Esophagus muscularis mucosa (tissue), 4 donors: ENCODE measurements around the gene EEIG1. TPM values are rescaled to one million over a fixed set of nuclear protein-coding genes. Genes with fewer than 3 reads are reported as not detected.

Experiments used
- DNase-seq: peaks from one replicate; pipeline ENCODE4 v3.0.0-alpha.2; 2017; ENCODE audit errors: extremely low spot score
- H3K27ac ChIP-seq, 4 donors: fragments of 200-600 bp; sonication (generic); replicated peaks in 1 of 4; 1 replicate in 3 of 4; 2 replicates in 1 of 4; pipeline ENCODE4 v1.5.1; 2016 to 2019; ENCODE audit warnings: mild to moderate bottlenecking in 1 of 4
- H3K27me3 ChIP-seq, 4 donors: fragments of 200-600 bp; sonication (generic); one replicate each; pipeline versions ENCODE4 v1.5.1 to v1.6.0; 2016 to 2019
- H3K36me3 ChIP-seq, 4 donors: fragments of 200-600 bp; sonication (generic); one replicate each; pipeline ENCODE4 v1.5.1; 2016 to 2019
- H3K4me1 ChIP-seq, 4 donors: fragments of 200-600 bp; sonication (generic); one replicate each; pipeline ENCODE4 v1.5.1; 2016 to 2019
- H3K4me3 ChIP-seq, 4 donors: fragments of 200-600 bp; sonication (generic); 1 replicate in 2 of 4; 2 replicates in 2 of 4; pipeline ENCODE4 v1.5.1; 2016 to 2019; ENCODE audit warnings: mild to moderate bottlenecking in 4 of 4, moderate library complexity in 1 of 4
- H3K9me3 ChIP-seq, 4 donors: fragments of 200-600 bp; sonication (generic); 1 replicate in 3 of 4; 2 replicates in 1 of 4; pipeline ENCODE4 v1.5.1; 2016 to 2019
- EP300 ChIP-seq: sonication (generic); formaldehyde crosslinking; IDR thresholded peaks from one replicate; pipeline ENCODE4 v1.6.1; 2017; ENCODE audit warnings: antibody characterized with exemption
- POLR2A ChIP-seq: fragments of 450-650 bp; IDR thresholded peaks from one replicate; pipeline ENCODE4 v1.6.1; 2017; ENCODE audit warnings: antibody characterized with exemption, moderate library complexity, mild to moderate bottlenecking, low read depth
- POLR2AphosphoS5 ChIP-seq, 2 donors: sonication (generic); formaldehyde crosslinking; IDR thresholded peaks; one replicate each; pipeline ENCODE4 v1.6.1; 2017; ENCODE audit warnings: antibody characterized with exemption in 2 of 2
- WGBS: methylation state at CpG from one replicate; pipeline ENCODE4 v1.1.5; 2018; 5-methylcytosine and 5-hydroxymethylcytosine counted together
- intact Hi-C: fragments of 100-400 bp; cut with DNase I; formaldehyde crosslinking; loops from one replicate; pipeline ENCODE4 v1.15.1; 2023
- total RNA-seq, 4 donors: library from RNA; depleted of rRNA; stranded (reverse); fragments of >200 nt; gene quantifications; one replicate each; pipeline versions ENCODE4 v1.1.0 to v1.2.1, GENCODE V29; 2016
- TF ChIP-seq, protein P1 (sequence below), 3 experiments: fragments of 200-600 bp in 2 of 3; fragments of 450-650 bp in 1 of 3; sonication (generic) in 2 of 3; IDR thresholded peaks; one replicate each; pipeline ENCODE4 v1.5.1; 2017 to 2019; ENCODE audit warnings: antibody characterized with exemption in 3 of 3, mild to moderate bottlenecking in 2 of 3, moderate library complexity in 1 of 3

Gene EEIG1
- total RNA-seq, 4 donors from 2014 or later = 12.4 to 29.5 (median 20.0) TPM

DNA sequence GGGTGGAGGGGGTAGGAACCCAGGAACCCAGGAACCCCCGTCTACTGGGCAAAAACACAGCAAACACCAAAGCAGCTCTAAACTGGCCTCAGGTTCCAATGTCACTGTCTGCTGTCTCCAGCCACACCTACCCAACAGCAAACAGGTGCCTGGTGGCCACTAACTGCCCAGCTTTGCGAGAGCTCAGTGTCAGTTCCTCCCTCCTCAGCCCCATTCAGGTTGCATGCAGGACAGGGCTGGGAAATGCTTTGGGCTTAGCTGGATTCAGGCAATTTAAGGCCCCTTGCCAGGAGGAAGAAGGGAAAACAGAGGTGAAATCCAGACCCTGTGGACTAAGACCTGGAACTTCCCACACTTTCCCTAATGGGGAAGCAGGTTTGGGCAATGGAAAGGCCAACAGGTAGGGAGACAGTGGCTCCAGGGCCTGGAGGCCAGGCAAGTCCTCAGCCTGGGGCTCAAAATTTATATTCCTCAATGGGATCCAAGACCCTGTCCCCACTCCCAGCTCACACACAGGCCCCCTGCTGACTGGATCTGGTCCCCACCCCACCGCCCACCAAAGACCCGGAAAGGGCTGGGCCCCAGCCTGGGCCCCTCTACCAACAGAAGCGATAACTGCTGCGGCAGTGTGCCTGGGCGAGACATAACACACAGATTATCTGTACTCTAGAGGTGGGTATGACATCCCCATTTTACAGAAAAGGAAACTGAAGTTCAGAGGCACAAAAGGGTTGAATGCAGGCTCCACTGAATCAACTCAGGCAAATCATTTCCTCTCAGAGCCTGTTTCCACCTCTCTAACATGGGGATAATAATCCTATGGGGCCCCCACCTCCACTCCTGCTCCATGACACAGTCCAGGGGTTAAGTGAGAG, 3.5 kb downstream of the EEIG1 start:
- WGBS = 70% methylated on average over 7 of the region's 7 CpGs
- intact Hi-C loops = loop anchor here (10.0 kb wide), 1 partner anchor 118 kb away; no protein-coding TSS in a partner anchor

DNA sequence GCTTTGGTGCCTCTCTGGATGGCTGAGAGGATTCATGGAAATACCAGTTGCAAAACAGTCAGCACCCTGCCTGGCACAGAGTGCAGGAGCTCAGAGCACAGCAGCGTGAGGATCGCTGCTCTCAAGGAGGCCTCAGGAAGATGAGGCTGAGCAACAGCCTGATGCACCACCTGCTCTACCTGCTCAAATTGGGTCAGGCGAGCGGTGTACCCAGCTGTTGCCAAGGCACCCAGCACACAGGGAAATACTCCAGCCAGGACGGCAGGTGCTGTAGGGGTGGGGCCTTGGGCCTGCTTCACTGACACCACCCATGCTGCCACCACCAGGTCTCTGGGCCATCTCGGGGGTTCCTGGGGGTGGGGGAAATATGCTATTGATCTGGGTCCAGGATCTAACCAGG, 4.3 kb downstream of the EEIG1 start:
- peak overlapping the region; percentile 91 to 97 (median 96) for H3K27ac ChIP-seq
- intact Hi-C loops = loop anchor here (10.0 kb wide), 1 partner anchor 118 kb away; no protein-coding TSS in a partner anchor
- peak overlapping the region in 3 of 4 donors; percentile 81 to 97 (median 81) for H3K4me3 ChIP-seq

More for the DNA sequence above, 3.5 kb downstream of the EEIG1 start:
- no peaks in the 10 kb centered on the region for H3K9me3 ChIP-seq
- H3K27ac ChIP-seq = peak overlapping the region; percentile 91 to 97 (median 96)
- H3K36me3 ChIP-seq = no peaks in the 10 kb centered on the region
- H3K27me3 ChIP-seq = no peaks in the 10 kb centered on the region
- peaks cover 81 to 89% (median 86%) of the 10 kb centered on the region in 4 donors for H3K4me1 ChIP-seq
- peak overlapping the region; percentile 81 to 97 (median 89) for H3K4me3 ChIP-seq
- no peak for DNase-seq
- no peak for TF ChIP-seq POLR2A
- no peak for TF ChIP-seq POLR2AphosphoS5 (IDR thresholded peaks at IDR 0.05)
- TF ChIP-seq, protein P1, sequence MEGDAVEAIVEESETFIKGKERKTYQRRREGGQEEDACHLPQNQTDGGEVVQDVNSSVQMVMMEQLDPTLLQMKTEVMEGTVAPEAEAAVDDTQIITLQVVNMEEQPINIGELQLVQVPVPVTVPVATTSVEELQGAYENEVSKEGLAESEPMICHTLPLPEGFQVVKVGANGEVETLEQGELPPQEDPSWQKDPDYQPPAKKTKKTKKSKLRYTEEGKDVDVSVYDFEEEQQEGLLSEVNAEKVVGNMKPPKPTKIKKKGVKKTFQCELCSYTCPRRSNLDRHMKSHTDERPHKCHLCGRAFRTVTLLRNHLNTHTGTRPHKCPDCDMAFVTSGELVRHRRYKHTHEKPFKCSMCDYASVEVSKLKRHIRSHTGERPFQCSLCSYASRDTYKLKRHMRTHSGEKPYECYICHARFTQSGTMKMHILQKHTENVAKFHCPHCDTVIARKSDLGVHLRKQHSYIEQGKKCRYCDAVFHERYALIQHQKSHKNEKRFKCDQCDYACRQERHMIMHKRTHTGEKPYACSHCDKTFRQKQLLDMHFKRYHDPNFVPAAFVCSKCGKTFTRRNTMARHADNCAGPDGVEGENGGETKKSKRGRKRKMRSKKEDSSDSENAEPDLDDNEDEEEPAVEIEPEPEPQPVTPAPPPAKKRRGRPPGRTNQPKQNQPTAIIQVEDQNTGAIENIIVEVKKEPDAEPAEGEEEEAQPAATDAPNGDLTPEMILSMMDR (IDR thresholded peaks at IDR 0.05) = no peak
- no peak for TF ChIP-seq EP300

DNA sequence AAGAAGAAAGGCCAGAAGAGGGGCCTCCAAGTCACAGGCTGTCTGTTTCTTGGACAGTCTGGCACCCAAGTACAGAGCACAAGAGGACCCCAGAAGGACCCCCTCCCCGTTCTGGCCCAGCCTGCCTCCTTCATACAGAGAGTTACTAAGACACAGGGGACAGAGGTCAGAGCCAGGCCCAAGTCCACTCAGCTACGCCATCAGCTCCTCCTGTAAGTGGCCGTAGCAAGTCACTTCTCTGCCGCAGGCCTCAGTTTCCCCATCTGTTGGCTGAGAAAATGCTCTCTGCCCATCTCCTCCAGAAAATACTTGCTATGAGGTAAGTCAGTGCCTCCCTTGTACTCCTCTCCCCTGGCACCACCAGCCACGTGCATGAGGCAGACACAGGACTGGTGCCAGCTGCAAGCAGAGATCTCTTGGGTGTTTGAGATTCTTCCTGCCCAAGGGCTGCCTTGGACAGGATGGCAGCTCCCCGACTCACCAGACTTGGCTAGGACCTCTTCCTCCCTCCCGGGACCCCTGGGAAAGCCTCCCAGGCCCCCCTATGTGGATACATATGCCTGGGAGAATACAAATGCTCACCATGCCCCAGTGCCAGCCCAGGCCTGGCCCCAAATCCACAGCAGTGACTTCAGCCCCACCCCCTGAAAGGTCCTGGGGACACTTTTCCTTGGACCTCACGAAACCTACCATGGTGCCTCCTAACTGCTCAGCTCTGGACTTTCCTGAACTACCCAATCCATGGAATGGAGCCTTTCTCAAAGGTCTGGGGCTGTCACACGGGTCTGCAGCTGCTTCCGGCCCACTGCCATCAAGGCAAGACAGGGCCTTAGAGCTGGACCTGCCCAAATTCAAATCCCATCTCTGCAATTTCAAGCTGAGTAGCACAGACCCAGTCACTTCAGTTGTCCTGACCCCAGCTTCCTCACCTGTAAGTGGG, 5.1 kb downstream of the EEIG1 start:
- H3K4me1 ChIP-seq = peaks cover 91 to 94% (median 93%) of the 10 kb centered on the region in 4 donors
- no peak for TF ChIP-seq EP300
- no peak for TF ChIP-seq POLR2AphosphoS5 (IDR thresholded peaks at IDR 0.05)
- TF ChIP-seq POLR2A = no peak
- TF ChIP-seq, protein P1 (IDR thresholded peaks at IDR 0.05) = no peak
- intact Hi-C loops = loop anchor here (10.0 kb wide), 1 partner anchor 119 kb away; no protein-coding TSS in a partner anchor
- H3K36me3 ChIP-seq = no peaks in the 10 kb centered on the region
- no peaks in the 10 kb centered on the region for H3K9me3 ChIP-seq
- WGBS = 73% methylated on average over 10 of the region's 10 CpGs
- DNase-seq = no peak
- peak overlapping the region; percentile 91 to 97 (median 96) for H3K27ac ChIP-seq
- peak overlapping the region in 3 of 4 donors; percentile 9 to 16 (median 12) for H3K4me3 ChIP-seq
- H3K27me3 ChIP-seq = no peaks in the 10 kb centered on the region

More for the DNA sequence above, 4.3 kb downstream of the EEIG1 start:
- Histone ChIP-seq H3K4me1 (peaks cover 85 to 90% (median 88%) of the 10 kb centered on the region in 4 donors), H3K27me3 (no peaks in the 10 kb centered on the region), H3K36me3 (no peaks in the 10 kb centered on the region), H3K9me3 (no peaks in the 10 kb centered on the region)
- TF ChIP-seq POLR2A = no peak
- no peak for TF ChIP-seq EP300
- TF ChIP-seq, protein P1 (IDR thresholded peaks at IDR 0.05) = no peak
- TF ChIP-seq POLR2AphosphoS5 (IDR thresholded peaks at IDR 0.05) = no peak
- 72% methylated on average over 3 of the region's 6 CpGs for WGBS
- DNase-seq = no peak

DNA sequence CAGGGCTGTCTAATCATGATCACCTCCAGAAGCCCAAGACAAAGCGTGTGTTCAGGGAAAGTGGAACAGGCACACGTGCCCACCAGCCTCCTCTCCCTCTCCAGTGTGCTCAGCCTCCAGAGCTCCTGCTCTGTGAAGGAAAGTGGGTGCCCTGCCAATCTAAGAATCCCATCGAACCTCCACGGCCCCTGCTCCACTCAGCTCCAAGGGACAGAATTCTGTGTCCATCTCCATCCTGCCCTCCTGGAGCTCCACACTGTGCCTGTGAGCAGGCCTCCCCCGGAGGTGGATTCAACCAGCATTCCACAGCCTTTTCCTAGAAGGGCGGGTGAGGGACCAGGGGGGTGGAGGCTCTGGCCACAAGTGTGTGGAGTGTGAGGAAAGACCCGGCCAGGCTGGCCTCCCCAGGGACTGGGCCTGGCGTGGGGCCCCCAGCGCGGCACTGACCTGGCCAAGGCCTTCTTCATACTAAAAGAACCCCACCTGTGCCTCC, 6.0 kb downstream of the EEIG1 start:
- no peaks in the 10 kb centered on the region for H3K27me3 ChIP-seq
- H3K4me1 ChIP-seq = peaks cover 97 to 100% (median 100%) of the 10 kb centered on the region in 4 donors
- intact Hi-C loops = loop anchor here (10.0 kb wide), 1 partner anchor 120 kb away; no protein-coding TSS in a partner anchor
- DNase-seq = no peak
- no peaks in the 10 kb centered on the region for H3K9me3 ChIP-seq
- 42% methylated on average over 8 of the region's 10 CpGs for WGBS
- peak overlapping the region; percentile 91 to 97 (median 96) for H3K27ac ChIP-seq
- H3K36me3 ChIP-seq = no peaks in the 10 kb centered on the region
- TF ChIP-seq POLR2A (no peak), POLR2AphosphoS5 (IDR thresholded peaks at IDR 0.05) (peak; percentile 38 to 41)
- TF ChIP-seq, protein P1 (IDR thresholded peaks at IDR 0.05) = no peak
- peak overlapping the region in 3 of 4 donors; percentile 9 to 16 (median 12) for H3K4me3 ChIP-seq
